Measurements from ENCODE around the gene HPCAL4.

DNA sequence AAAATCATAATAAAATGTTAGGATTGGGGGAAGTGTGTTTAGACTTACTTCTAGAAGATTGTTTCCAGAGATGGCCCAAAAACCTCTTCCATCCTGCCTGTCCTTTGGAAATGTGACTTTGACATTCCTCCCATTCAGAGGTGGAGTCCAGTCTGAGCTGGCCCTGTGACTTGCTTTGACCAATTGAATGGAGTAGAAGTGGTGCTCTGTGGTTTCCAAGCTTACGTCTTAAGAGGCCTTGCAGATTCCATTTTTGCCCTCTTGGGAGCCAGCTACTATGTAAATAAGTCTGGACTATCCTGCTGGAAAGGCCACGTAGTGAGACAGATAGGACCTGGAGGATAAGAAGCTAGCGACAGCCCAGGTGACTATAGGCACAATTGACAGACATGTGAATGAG, 18.0 kb downstream of the HPCAL4 start:
- TF ChIP-seq, protein P1, sequence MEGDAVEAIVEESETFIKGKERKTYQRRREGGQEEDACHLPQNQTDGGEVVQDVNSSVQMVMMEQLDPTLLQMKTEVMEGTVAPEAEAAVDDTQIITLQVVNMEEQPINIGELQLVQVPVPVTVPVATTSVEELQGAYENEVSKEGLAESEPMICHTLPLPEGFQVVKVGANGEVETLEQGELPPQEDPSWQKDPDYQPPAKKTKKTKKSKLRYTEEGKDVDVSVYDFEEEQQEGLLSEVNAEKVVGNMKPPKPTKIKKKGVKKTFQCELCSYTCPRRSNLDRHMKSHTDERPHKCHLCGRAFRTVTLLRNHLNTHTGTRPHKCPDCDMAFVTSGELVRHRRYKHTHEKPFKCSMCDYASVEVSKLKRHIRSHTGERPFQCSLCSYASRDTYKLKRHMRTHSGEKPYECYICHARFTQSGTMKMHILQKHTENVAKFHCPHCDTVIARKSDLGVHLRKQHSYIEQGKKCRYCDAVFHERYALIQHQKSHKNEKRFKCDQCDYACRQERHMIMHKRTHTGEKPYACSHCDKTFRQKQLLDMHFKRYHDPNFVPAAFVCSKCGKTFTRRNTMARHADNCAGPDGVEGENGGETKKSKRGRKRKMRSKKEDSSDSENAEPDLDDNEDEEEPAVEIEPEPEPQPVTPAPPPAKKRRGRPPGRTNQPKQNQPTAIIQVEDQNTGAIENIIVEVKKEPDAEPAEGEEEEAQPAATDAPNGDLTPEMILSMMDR (IDR thresholded peaks at IDR 0.05), result no peak
- no peak for TF ChIP-seq POLR2A (IDR thresholded peaks at IDR 0.05)
